NAMALWA (cell line): Measurements from ENCODE around the gene CDH23.

Source experiments
- DNase-seq: peaks from one replicate; pipeline ENCODE4 v3.0.0-alpha.2; 2015; ENCODE audit warnings: low spot score

CDH23 gene

GRCh38 chr10:71692598-71693306 is 296.0 kb downstream of the CDH23 start:
- DNase-seq: no peak

- no peak for DNase-seq
These were observed 296.7 kb downstream of the CDH23 start for GRCh38 chr10:71693377-71693776.

- no peak for DNase-seq
These were observed 297.4 kb downstream of the CDH23 start for GRCh38 chr10:71694039-71694501.

GRCh38 chr10:71694567-71694968 is 297.8 kb downstream of the CDH23 start:
- DNase-seq: peak; percentile 74

GRCh38 chr10:71695502-71696476 is 299.1 kb downstream of the CDH23 start:
- DNase-seq: no peak

- peak; percentile 58 for DNase-seq
These were observed 300.1 kb downstream of the CDH23 start for GRCh38 chr10:71696628-71697326.

- no peak for DNase-seq
These were observed 301.4 kb downstream of the CDH23 start for GRCh38 chr10:71697938-71698709.

- no peak for DNase-seq
These were observed 302.0 kb downstream of the CDH23 start for GRCh38 chr10:71698737-71699136.

GRCh38 chr10:71700731-71701368 is 304.1 kb downstream of the CDH23 start:
- no peak for DNase-seq

GRCh38 chr10:71701496-71702132 is 304.9 kb downstream of the CDH23 start:
- DNase-seq: no peak

- no peak for DNase-seq
These were observed 306.9 kb downstream of the CDH23 start for GRCh38 chr10:71703577-71703976.

- DNase-seq: no peak
These were observed 308.1 kb downstream of the CDH23 start for GRCh38 chr10:71704816-71705215.

GRCh38 chr10:71705582-71705981 is 308.9 kb downstream of the CDH23 start:
- no peak for DNase-seq

- no peak for DNase-seq
These were observed 309.7 kb downstream of the CDH23 start for GRCh38 chr10:71706216-71707121.

GRCh38 chr10:71707240-71707789 is 310.6 kb downstream of the CDH23 start:
- DNase-seq: no peak

- DNase-seq: peak; percentile 53
These were observed 311.6 kb downstream of the CDH23 start for GRCh38 chr10:71708301-71708703.

GRCh38 chr10:71708897-71709882 is 312.5 kb downstream of the CDH23 start:
- DNase-seq: no peak

- no peak for DNase-seq
These were observed 313.8 kb downstream of the CDH23 start for GRCh38 chr10:71710519-71710918.
